H9 (cell line): ENCODE data around the gene PLAC9. TPM values are rescaled to one million over a fixed set of nuclear protein-coding genes. Genes with fewer than 3 reads are reported as not detected.

Source experiments
- DNase-seq: peaks from one replicate; pipeline ENCODE4 v3.0.0-alpha.2; 2017
- H2AFZ ChIP-seq: one replicate; pipeline ENCODE4 v1.6.1; 2013; ENCODE audit warnings: mild to moderate bottlenecking, low read length, control low read depth, moderate library complexity
- H2AK5ac ChIP-seq: 2 replicates; pipeline ENCODE4 v1.6.1; 2013; ENCODE audit warnings: low read length, control low read depth, mixed read lengths; ENCODE audit not compliant: insufficient read length
- H2BK120ac ChIP-seq: one replicate; pipeline ENCODE4 v1.6.1; 2013; ENCODE audit warnings: low read depth, mild to moderate bottlenecking, low read length, control low read depth, inconsistent platforms; ENCODE audit not compliant: poor library complexity, severe bottlenecking
- H2BK12ac ChIP-seq: 2 replicates; pipeline ENCODE4 v1.6.1; 2013; ENCODE audit warnings: low read length, control low read depth, mixed read lengths, low read depth; ENCODE audit not compliant: insufficient read length
- H2BK15ac ChIP-seq: 2 replicates; pipeline ENCODE4 v1.6.1; 2013; ENCODE audit warnings: low read depth, low read length, control low read depth
- H2BK20ac ChIP-seq: one replicate; pipeline ENCODE4 v1.6.1; 2013; ENCODE audit warnings: low read depth, mild to moderate bottlenecking, low read length, control low read depth, inconsistent platforms; ENCODE audit not compliant: poor library complexity, severe bottlenecking
- H2BK5ac ChIP-seq: 2 replicates; pipeline ENCODE4 v1.6.1; 2013; ENCODE audit warnings: low read length, control low read depth, mixed read lengths; ENCODE audit not compliant: insufficient read length
- H3K14ac ChIP-seq: 2 replicates; pipeline ENCODE4 v1.6.1; 2013; ENCODE audit warnings: low read length, control low read depth; ENCODE audit not compliant: insufficient read depth
- H3K18ac ChIP-seq: 2 replicates; pipeline ENCODE4 v1.6.1; 2013; ENCODE audit warnings: low read depth, mild to moderate bottlenecking, mixed read lengths, low read length, control low read depth; ENCODE audit not compliant: insufficient read length
- H3K23ac ChIP-seq: 2 replicates; pipeline ENCODE4 v1.6.1; 2013; ENCODE audit warnings: low read length, control low read depth, mixed read lengths, low read depth; ENCODE audit not compliant: insufficient read length
- H3K23me2 ChIP-seq: 2 replicates; pipeline ENCODE4 v1.6.1; 2013; ENCODE audit warnings: low read depth, mild to moderate bottlenecking, mixed read lengths, low read length, control low read depth; ENCODE audit not compliant: insufficient read length, poor library complexity, severe bottlenecking
- H3K27ac ChIP-seq: 2 replicates; pipeline ENCODE4 v1.5.1; 2013; ENCODE audit warnings: low read length, control low read depth, mixed read lengths, low read depth; ENCODE audit not compliant: insufficient read length
- H3K27me3 ChIP-seq: 2 replicates; pipeline ENCODE4 v1.6.1; 2013; ENCODE audit warnings: low read length, control low read depth, inconsistent platforms; ENCODE audit not compliant: insufficient read depth
- H3K4ac ChIP-seq: 2 replicates; pipeline ENCODE4 v1.6.1; 2013; ENCODE audit warnings: low read depth, mild to moderate bottlenecking, control low read depth, inconsistent platforms, low read length, moderate library complexity
- H3K4me1 ChIP-seq: 2 replicates; pipeline ENCODE4 v1.6.1; 2013; ENCODE audit warnings: low read length, control low read depth, inconsistent platforms; ENCODE audit not compliant: insufficient read depth
- H3K4me2 ChIP-seq: 2 replicates; pipeline ENCODE4 v1.6.1; 2013; ENCODE audit warnings: low read length, control low read depth, mixed read lengths; ENCODE audit not compliant: insufficient read length, insufficient read depth
- H3K56ac ChIP-seq: 2 replicates; pipeline ENCODE4 v1.6.1; 2013; ENCODE audit warnings: low read depth, mild to moderate bottlenecking, mixed read lengths, low read length, control low read depth; ENCODE audit not compliant: insufficient read length
- H3K79me1 ChIP-seq: 2 replicates; pipeline ENCODE4 v1.6.1; 2013; ENCODE audit warnings: low read depth, mild to moderate bottlenecking, moderate library complexity, low read length, control low read depth, inconsistent platforms; ENCODE audit not compliant: insufficient read depth, poor library complexity, severe bottlenecking
- H3K79me2 ChIP-seq: 2 replicates; pipeline ENCODE4 v1.6.1; 2013; ENCODE audit warnings: low read length, control low read depth, inconsistent platforms; ENCODE audit not compliant: insufficient read depth
- H3K9ac ChIP-seq: 2 replicates; pipeline ENCODE4 v1.6.1; 2013; ENCODE audit warnings: low read length, control low read depth, mixed read lengths; ENCODE audit not compliant: insufficient read length; ENCODE audit errors: extremely low read depth
- H3K9me3 ChIP-seq: one replicate; pipeline ENCODE4 v1.6.1; 2013; ENCODE audit warnings: low read depth, low read length, inconsistent platforms; ENCODE audit not compliant: control insufficient read depth
- H3T11ph ChIP-seq: one replicate; pipeline ENCODE4 v1.6.1; 2013; ENCODE audit warnings: mild to moderate bottlenecking, low read length, control low read depth, inconsistent platforms
- H4K20me1 ChIP-seq: one replicate; pipeline ENCODE4 v1.6.1; 2013; ENCODE audit not compliant: control insufficient read depth, insufficient read length, insufficient read depth
- H4K5ac ChIP-seq: 2 replicates; pipeline ENCODE4 v1.6.1; 2013; ENCODE audit warnings: low read depth, mild to moderate bottlenecking, mixed read lengths, low read length, control low read depth; ENCODE audit not compliant: insufficient read length
- H4K8ac ChIP-seq: replicated peaks from 2 replicates; pipeline ENCODE4 v1.6.1; 2013; ENCODE audit warnings: low read length, control low read depth, mixed read lengths, low read depth; ENCODE audit not compliant: insufficient read length
- H4K91ac ChIP-seq: 2 replicates; pipeline ENCODE4 v1.6.1; 2013; ENCODE audit warnings: low read depth, mild to moderate bottlenecking, moderate library complexity, mixed read lengths, low read length, control low read depth; ENCODE audit not compliant: insufficient read length
- H3K27ac Mint-ChIP-seq, 3 experiments: 2 replicates in 2 of 3; 3 replicates in 1 of 3; pipeline ENCODE4 v1.8.0; 2020 to 2021; ENCODE audit warnings: mixed read lengths in 3 of 3, mild to moderate bottlenecking in 1 of 3, moderate library complexity in 1 of 3
- H3K27me3 Mint-ChIP-seq: 2 replicates; pipeline ENCODE4 v1.8.0; 2021; ENCODE audit warnings: low read depth, mild to moderate bottlenecking, moderate library complexity, mixed read lengths
- H3K36me3 Mint-ChIP-seq, 3 experiments: 2 replicates in 2 of 3; 3 replicates in 1 of 3; pipeline ENCODE4 v1.8.0; 2020 to 2021; ENCODE audit warnings: low read depth in 3 of 3, mixed read lengths in 3 of 3; ENCODE audit not compliant: insufficient read depth in 1 of 3
- H3K4me1 Mint-ChIP-seq, 2 experiments: 2 replicates each; pipeline ENCODE4 v1.8.0; 2020; ENCODE audit warnings: mixed read lengths in 2 of 2
- H3K4me3 Mint-ChIP-seq, 2 experiments: 2 replicates in 1 of 2; 3 replicates in 1 of 2; pipeline ENCODE4 v1.8.0; 2020 to 2021; ENCODE audit warnings: mild to moderate bottlenecking in 2 of 2, mixed read lengths in 2 of 2, moderate library complexity in 1 of 2
- H3K9me3 Mint-ChIP-seq, 2 experiments: 2 replicates in 1 of 2; 3 replicates in 1 of 2; pipeline ENCODE4 v1.8.0; 2020; ENCODE audit warnings: mild to moderate bottlenecking in 2 of 2, mixed read lengths in 2 of 2, moderate library complexity in 1 of 2
- CTCF ChIP-seq: fragments of 200-600 bp; sonication (generic); conservative IDR thresholded peaks from 3 replicates; pipeline ENCODE4 v1.8.0; 2021; ENCODE audit warnings: antibody characterized with exemption, mild to moderate bottlenecking
- WGBS: extraction: QIAGEN DNeasy Blood & Tissue Kit; methylation state at CpG from one replicate; pipeline ENCODE4 v1.1.7; 2013; ENCODE audit warnings: missing lambda C conversion rate, low lambda C conversion rate, mixed read lengths; ENCODE audit not compliant: insufficient read length; ENCODE audit errors: extremely low coverage; 5-methylcytosine and 5-hydroxymethylcytosine counted together
- total RNA-seq: library from RNA; stranded (reverse); gene quantifications from 2 replicates; pipeline ENCODE4 v1.2.1, GENCODE V29; 2021

PLAC9 gene
- total RNA-seq, 1 experiment from 2014 or later = 4.3 TPM

GRCh38 chr10:80191589-80192270 is 59.2 kb downstream of the PLAC9 start:
- no peaks in the 10 kb centered on the region for H3K9me3 Mint-ChIP-seq
- Histone ChIP-seq H4K20me1 (no peaks in the 10 kb centered on the region), H3K4me2 (no peak overlapping the region), H3K23me2 (no peaks in the 10 kb centered on the region), H2BK20ac (no peak overlapping the region), H3K56ac (no peak overlapping the region), H2BK5ac (no peak overlapping the region), H4K8ac (no peak overlapping the region), H3K79me1 (peaks cover 2% of the 10 kb centered on the region), H4K5ac (no peak overlapping the region), H3K9me3 (no peaks in the 10 kb centered on the region), H2BK15ac (no peak overlapping the region), H3K4me1 (peaks cover 2% of the 10 kb centered on the region; the same call in 1 of the 2 replicates), H3K79me2 (peaks cover 3% of the 10 kb centered on the region; the same call in 1 of the 2 replicates), H4K91ac (no peak overlapping the region), H3K27me3 (no peaks in the 10 kb centered on the region), H3K9ac (no peak overlapping the region), H3K18ac (no peak overlapping the region), H2AFZ (no peak overlapping the region), H2BK12ac (no peak overlapping the region), H3K14ac (0 out of 2 replicates have a peak overlapping the region, but pooled peaks have one; percentile 44), H3K23ac (no peak overlapping the region), H3K4ac (no peak overlapping the region), H3T11ph (no peak overlapping the region), H3K27ac (no peak overlapping the region), H2BK120ac (no peak overlapping the region), H2AK5ac (no peak overlapping the region)
- H3K4me1 Mint-ChIP-seq = peaks cover 25 to 52% of the 10 kb centered on the region in 2 experiments
- no peak for TF ChIP-seq CTCF
- no peak overlapping the region for H3K4me3 Mint-ChIP-seq
- H3K36me3 Mint-ChIP-seq = peaks cover 0 to 2% (median 0%) of the 10 kb centered on the region in 3 experiments; a peak in 4 of 7 replicates
- H3K27ac Mint-ChIP-seq = peak overlapping the region in 2 of 3 experiments; percentile 44; a peak in 3 of 7 replicates
- no peaks in the 10 kb centered on the region for H3K27me3 Mint-ChIP-seq
- no peak for DNase-seq
- no CpG with 5 or more reads among the region's 16 CpGs for WGBS
